OCI-M2 (cell line): ENCODE results near the gene SLC22A23.

Source experiments
- DNase-seq: peaks from one replicate; lab custom pipeline; 2025; ENCODE audit not compliant: unreplicated experiment; lab: John Stamatoyannopoulos, UW

SLC22A23 gene

GRCh38 chr6:3473773-3474172 is 16.9 kb upstream of the SLC22A23 start:
- no peak for DNase-seq

GRCh38 chr6:3471711-3472110 is 14.9 kb upstream of the SLC22A23 start:
- no peak for DNase-seq

DNA sequence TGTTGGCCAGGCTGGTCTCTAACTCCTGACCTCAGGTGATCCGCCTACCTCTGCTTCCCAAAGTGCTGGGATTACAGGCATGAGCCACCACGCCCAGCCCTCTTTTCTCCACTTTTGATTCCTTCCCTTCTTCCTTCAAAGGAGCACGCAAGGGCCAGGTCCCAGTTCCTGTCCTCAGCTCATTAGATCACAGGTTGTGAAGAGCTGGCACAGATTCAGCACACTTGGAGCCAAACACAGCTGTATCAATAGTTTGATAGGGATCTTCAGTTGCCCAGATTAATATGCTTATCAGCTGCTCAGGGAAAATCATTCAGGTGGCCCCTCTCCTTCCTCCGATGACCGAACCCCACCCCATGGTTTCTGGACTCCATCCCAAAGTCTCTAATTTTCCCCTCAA is 14.4 kb upstream of the SLC22A23 start:
- DNase-seq, result no peak

- DNase-seq, result no peak
Measured at GRCh38 chr6:3468585-3468984, 11.7 kb upstream of the SLC22A23 start.

DNA sequence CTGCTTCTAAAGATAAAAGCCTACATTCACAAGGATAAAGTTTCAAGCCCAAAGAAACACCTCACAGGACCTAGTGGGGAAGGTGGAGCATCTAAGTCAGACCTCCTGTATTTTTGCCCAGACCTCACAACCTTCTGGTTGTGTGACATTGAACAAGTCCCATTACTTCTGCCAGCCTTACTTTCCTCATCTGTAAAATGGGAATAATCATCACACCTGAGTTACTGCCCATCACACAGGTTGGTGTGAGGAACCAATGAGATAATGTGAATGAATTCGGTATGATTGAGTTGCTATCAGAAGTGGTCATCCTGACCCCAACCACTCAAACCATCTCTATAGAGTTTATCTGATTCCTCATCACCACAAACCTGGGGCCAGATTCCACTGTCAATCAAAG is 11.1 kb upstream of the SLC22A23 start:
- DNase-seq, result no peak

- DNase-seq, result no peak
Measured at GRCh38 chr6:3466488-3467219, 9.8 kb upstream of the SLC22A23 start.

- DNase-seq, result no peak
Measured at GRCh38 chr6:3460253-3460652, 3.4 kb upstream of the SLC22A23 start.

DNA sequence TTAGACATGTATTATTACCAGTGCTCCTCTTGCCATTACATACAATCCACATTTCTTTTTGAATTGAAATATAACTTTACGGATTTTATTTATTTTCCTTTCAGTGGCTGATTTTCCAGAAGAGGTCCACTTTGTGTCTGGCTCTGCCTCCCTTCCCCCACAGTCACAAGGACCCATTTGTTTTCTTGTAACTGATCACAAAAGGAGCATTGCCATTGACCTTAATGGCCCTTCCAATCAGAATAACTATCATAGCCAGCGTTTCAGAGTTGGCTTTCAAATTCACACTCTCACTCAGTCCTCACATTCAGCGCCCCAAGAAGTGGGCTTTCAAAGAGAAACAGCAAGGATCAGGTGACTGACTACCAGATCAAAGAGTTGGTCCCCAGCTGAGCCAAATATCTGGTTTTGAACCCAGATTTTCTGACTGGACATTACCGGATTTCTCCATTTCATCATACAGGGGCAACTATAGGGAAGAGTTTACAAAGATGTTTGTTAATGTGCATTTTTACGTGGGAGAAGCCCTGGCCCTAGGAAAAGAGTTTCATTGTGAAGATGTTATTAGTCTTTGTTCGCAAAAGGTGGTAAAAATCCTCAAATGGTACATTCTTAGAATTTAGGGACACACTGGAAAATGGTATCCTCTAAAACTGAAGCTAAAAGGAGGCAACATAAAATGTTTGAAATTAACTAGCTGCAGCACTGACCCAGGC is 2.0 kb upstream of the SLC22A23 start:
- DNase-seq, result no peak

DNA sequence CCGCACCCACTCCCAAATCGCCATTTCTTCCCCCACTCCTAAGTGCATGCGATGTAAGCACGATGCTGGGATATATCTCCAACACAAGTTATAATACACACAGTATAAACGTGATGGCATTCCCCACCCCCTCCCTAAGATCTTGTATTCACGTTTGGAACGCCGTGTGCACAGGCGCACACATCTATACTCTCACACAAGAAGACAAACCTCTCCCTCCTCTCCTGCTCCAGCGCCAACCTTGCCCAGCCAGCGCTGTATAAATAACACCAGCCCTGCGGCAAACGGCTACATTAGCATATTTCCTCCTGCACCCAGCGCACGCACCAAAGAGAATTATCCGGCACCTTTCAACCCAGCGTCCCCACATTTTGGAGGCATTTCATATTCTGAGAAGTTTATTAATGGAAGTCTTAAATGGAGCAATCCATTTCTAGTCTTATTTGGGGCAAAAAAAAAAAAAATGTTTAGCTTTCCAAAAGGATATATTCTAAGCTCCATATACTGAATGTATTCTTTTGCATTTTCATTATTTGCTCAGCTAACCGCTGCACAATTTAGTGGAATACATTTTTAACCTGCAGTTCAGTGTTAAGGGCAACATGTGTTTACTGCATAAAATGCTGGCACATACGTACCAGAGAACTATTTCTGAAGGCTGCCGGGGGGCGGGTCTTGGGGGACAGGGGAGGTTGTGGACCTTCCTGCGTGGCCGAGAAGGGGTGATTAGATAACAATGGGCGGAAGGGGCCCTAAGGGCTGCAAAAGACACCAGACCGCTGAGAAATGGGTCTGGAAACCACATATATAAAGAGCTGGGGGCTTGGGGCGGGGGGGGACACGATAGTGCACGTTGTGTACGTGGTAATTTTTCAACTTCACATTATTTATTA is 1.1 kb upstream of the SLC22A23 start:
- no peak for DNase-seq

DNA sequence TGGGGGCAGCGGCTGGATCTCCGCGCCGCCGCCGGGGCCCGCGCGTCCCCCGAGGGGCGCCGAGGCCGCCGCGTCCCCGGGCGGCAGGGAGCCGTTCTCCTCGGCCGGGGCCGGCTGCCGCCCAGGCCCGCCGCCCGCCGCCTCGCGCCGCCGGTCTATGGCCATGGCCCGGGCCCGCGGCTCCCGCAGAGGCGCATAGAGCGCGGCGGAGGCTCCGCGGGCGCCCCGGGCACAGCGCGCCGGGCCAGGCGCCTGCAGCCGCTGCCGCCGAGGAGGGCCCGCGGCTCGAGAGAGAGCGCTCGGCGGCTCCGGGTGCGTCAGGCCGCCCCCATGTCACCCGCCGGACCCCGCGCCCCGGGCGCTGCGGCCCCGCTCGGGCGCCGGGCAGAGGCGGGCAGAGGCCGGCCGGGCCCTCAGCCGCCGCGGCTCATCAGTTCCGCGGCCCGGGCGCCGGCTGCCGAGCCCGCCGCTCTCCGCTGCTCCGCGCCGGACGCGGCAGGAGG is 404 bp downstream of the SLC22A23 start:
- DNase-seq, result no peak

GRCh38 chr6:3455569-3456394 is 1.1 kb downstream of the SLC22A23 start:
- DNase-seq, result no peak

DNA sequence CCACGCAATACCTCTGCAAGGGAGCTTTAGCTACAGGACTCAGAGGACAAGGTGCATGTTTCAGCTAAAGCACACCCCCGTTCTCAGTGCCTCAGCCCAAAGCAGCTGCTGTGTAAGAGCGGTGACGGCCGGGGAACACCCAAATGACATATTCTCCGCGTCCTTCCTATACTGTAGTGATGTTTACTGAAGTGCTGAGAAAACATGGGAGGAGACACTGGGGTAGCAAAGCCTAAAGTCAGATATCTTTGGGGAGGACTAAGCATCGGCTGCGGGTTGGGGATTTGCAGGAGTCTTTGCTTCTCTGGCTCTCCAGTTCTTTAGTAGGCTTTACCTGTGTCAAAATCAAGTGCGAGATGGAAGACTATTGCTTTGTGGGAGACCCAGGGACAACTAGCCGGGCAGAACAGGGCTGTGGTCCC is 1.7 kb downstream of the SLC22A23 start:
- DNase-seq, result no peak

- DNase-seq, result no peak
Measured at GRCh38 chr6:3454273-3455010, 2.4 kb downstream of the SLC22A23 start.

DNA sequence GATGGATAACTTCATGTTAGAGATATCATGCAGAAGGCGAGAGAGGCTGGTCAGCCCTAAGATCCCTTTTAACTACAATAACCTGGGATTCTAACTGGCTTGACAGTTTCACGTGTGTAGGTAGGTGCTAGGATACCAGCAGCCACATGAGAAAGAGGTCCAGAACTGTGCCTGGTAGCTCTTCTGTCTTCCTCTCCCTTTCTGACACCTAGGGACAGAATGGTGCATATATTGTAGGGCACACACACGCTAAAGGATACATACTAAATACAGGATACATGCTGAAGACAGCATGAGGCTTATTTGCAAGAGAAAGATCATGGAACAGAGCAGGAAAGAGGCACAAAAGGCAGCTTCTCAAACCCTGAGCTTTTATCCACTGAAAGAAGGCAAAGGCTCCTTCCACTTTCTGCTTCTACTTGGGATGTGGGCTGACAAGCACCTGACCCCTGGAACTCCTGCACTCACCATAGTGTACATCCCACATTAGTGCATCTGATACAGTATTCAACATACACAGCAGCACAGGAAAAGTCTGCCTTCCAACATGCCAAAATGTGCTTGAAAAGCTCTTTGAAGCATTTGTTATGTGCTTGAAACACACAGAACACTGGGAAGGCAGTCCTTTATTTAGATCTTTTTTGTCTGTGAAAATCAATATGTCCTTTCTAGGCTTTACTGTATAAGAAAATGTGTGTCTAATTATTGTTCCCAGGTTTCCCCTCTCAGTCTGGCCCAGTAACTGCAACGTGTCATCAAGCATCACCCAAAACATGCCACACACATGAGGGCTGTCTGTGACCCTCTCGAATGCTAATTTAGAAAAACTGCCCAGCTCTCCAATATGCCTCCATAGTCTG is 3.2 kb downstream of the SLC22A23 start:
- DNase-seq, result no peak

DNA sequence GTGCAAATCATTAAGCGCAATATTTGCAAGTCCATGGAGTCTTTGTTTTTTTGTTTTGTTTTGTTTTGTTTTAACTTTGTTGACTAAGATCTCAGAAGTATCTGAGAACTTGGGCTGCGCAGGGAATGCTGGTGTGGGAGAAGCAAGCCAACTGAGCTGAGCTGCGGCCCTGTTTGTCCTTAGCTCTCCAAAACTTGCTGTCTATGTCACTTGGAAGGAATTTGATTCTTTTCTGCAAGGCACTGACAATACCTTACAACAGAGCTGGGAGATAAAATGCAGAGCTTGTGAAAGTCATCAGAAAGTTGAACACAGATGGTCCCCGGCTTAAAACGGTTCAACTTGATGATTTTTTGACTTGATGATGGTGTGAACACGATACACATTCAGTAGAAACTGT is 5.4 kb downstream of the SLC22A23 start:
- no peak for DNase-seq

DNA sequence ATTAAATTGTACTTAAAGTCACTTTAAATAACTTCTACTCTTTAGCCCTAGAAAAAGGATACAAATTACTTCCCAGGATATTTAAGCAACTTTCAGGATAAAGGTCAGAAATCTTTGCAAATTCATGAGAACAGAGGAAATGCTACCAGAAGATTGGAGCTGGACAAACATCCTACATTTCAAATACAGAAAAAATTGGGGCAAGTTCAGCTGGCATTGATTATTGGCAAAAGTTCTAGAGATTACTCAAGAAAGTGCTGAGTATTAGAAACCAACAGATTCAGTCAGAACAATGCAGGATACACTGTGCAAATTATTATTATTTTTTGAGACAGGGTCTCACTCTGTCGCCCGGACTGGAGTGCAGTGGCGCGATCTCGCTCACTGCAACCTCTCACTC is 6.0 kb downstream of the SLC22A23 start:
- no peak for DNase-seq

GRCh38 chr6:3449750-3450305 is 7.0 kb downstream of the SLC22A23 start:
- no peak for DNase-seq

DNA sequence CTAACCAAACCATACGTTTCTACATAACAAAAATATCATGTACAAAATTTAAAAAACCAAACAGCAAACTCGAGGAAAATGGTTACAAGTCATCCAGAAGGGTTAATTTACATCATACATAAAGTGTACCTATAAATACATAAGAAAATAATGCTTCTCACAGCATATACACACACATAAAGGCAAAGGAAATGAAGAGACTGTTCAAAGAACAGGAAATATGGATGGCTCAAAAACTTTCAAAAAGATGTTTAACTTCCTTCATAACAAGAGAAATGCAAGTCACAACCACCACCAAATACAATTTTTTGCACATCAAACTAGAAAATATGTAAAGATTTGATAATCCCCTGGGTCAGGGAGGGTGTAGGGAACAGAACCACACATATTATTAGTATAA is 7.5 kb downstream of the SLC22A23 start:
- DNase-seq, result no peak

DNA sequence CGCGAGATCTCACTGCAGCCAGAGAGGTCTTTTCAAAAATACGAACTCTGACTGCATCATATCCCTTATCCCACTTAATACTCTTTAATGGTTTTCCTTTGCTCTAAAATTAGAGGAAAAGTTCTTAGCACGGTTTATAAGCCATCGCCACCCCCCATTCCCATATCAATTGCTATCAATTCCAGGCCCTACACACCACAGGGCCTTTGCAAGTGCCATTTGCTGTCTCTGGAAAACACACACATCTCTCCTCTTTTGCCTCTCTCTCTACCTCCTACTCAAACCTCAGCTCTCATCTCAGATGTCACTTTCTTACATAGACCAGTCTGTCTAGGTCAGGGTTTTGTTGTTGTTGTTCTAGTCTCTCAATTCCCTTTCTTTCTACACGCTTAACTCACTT is 9.8 kb downstream of the SLC22A23 start:
- DNase-seq, result no peak
